Fibroblast of villous mesenchyme (primary cell): ENCODE data around the gene INTS15. TPM values are rescaled to one million over a fixed set of nuclear protein-coding genes. Genes with fewer than 3 reads are reported as not detected.
A peak's percentile ranks its signal among the peaks of the same experiment; 100 is the strongest.

Experiments
- DNase-seq: peaks from one replicate; pipeline ENCODE4 v3.0.0-alpha.2; 2010; ENCODE audit warnings: low read depth
- H3K4me3 ChIP-seq: 2 replicates; pipeline ENCODE4 v1.5.1; 2011; ENCODE audit warnings: low read depth, mild to moderate bottlenecking, low read length
- total RNA-seq: library from RNA; depleted of rRNA; stranded (reverse); fragments of >200 nt; gene quantifications from 2 replicates; pipeline ENCODE4 v1.2.3, GENCODE V29; 2012
- TF ChIP-seq, protein P1 (sequence below): IDR thresholded peaks from 2 replicates; pipeline ENCODE4 v1.5.1; 2012; ENCODE audit warnings: low read depth, mild to moderate bottlenecking, low read length; ENCODE audit not compliant: insufficient read depth

Gene INTS15
- total RNA-seq, 1 donor: 16.4 TPM

DNA sequence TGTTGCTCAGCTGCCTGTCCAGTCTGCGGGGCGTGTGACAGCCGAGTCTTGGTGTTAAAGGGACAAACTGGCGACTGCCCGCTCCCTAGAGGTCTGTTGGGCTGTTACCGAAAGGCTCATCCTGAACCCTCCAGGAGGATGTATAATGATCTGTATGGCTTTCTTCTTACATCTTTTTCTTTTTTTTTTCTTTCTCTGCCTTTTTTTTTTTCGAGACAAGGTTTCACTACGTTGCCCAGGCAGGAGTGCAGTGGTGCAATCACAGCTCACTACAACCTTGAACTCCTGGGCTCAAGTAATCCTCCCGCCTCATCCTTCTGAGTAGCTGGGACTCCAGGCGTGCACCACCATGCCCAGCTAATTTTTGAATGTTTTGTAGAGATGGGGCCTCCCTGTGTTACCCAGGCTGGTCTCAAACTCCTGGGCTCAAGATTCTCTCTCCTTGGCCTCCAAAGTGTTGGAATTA, 857 bp downstream of the INTS15 start:
- peak overlapping the region; percentile 88 for H3K4me3 ChIP-seq
- DNase-seq: no peak
- TF ChIP-seq, protein P1, sequence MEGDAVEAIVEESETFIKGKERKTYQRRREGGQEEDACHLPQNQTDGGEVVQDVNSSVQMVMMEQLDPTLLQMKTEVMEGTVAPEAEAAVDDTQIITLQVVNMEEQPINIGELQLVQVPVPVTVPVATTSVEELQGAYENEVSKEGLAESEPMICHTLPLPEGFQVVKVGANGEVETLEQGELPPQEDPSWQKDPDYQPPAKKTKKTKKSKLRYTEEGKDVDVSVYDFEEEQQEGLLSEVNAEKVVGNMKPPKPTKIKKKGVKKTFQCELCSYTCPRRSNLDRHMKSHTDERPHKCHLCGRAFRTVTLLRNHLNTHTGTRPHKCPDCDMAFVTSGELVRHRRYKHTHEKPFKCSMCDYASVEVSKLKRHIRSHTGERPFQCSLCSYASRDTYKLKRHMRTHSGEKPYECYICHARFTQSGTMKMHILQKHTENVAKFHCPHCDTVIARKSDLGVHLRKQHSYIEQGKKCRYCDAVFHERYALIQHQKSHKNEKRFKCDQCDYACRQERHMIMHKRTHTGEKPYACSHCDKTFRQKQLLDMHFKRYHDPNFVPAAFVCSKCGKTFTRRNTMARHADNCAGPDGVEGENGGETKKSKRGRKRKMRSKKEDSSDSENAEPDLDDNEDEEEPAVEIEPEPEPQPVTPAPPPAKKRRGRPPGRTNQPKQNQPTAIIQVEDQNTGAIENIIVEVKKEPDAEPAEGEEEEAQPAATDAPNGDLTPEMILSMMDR: no peak

GRCh38 chr7:6600093-6600492, 10.3 kb downstream of the INTS15 start:
- no peak overlapping the region for H3K4me3 ChIP-seq
- no peak for DNase-seq
- TF ChIP-seq, protein P1: no peak

DNA sequence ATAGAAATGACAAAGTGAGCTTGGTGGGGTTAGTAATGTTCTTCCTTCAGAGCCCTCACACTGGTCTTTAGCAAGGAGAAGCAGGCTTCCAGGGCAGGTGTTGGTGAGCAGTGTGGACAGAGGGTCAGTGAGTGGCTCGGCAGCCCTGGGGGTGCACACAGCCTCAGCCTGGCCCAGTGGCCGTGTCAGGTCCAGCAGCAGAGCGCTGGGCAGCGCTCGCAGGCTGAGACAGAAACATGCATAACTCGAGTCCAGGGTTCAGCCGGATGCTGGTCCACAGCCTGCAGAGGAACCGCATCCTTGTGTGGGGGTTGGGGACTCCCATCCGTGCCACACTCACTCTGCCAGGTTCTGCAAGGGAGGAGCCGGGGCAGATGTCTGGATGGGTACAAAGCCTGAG, 14.6 kb downstream of the INTS15 start:
- no peak for DNase-seq
- TF ChIP-seq, protein P1: no peak
- H3K4me3 ChIP-seq: no peak overlapping the region

GRCh38 chr7:6606866-6607583, 17.2 kb downstream of the INTS15 start:
- TF ChIP-seq, protein P1: no peak
- no peak for DNase-seq
- no peak overlapping the region for H3K4me3 ChIP-seq

- no peak for DNase-seq
- TF ChIP-seq, protein P1: no peak
- H3K4me3 ChIP-seq: no peak overlapping the region
Observed at GRCh38 chr7:6607651-6608051, 17.8 kb downstream of the INTS15 start.

GRCh38 chr7:6608081-6608480, 18.3 kb downstream of the INTS15 start:
- no peak overlapping the region for H3K4me3 ChIP-seq
- TF ChIP-seq, protein P1: no peak
- no peak for DNase-seq

- H3K4me3 ChIP-seq: no peak overlapping the region
- TF ChIP-seq, protein P1: no peak
- no peak for DNase-seq
Observed at GRCh38 chr7:6608794-6609193, 19.0 kb downstream of the INTS15 start.
